DMS153 treated with DMSO at 0.1 percent for 48 hours (cell line): ENCODE data around the gene FAF1.
"Not testable (repeated sequence)": the region's sequence is repeated elsewhere in the genome, so short reads cannot be mapped to it uniquely, and the experiment has no call there.

Source experiments
- DNase-seq: peaks from one replicate; lab custom pipeline; 2025; ENCODE audit not compliant: unreplicated experiment; lab: John Stamatoyannopoulos, UW

Gene FAF1

DNA sequence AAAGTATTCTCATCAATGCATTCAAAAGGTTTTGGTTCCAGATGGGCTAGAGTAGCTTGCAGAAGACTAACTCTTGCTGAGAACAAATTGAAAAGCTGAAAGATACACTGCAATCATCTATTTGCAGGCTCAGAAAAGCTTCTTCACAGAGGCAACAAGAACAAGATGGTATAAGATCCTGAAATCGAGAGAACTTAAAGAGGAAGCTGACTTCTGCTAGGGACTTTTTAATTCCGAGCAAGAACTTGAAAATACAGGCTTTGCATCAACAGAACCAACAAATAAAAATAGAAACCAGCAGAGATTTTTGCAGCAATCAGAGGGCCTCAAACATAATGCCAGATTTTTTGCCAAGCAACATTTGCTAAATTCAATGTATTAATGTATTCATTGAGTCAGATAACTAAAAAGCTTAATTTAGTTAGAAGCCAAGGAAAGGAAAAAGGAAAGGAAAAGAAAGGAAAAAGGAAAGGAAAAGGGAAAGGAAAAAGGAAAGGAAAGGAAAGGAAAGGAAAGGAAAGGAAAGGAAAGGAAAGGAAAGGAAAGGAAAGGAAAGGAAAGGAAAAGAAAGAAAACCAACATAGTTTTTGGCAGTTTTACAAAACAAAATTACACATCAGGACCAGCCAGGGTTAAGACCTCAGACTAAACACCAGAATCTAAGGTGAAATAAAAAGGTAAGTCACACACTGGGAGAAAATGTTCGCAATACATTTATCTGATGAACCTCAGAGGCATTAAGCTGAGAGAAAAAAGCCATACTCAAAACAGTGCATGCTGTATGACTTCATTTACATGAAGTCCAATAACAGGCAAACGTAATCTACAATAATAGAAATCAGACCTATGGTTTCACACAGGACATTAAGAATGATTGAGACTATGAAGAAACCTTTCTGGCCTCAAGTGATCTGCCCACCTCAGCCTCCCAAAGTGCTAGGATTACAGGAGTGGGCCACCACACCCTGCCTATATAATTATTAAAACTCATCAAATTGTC is 42.6 kb downstream of the FAF1 start:
- no peak for DNase-seq

DNA sequence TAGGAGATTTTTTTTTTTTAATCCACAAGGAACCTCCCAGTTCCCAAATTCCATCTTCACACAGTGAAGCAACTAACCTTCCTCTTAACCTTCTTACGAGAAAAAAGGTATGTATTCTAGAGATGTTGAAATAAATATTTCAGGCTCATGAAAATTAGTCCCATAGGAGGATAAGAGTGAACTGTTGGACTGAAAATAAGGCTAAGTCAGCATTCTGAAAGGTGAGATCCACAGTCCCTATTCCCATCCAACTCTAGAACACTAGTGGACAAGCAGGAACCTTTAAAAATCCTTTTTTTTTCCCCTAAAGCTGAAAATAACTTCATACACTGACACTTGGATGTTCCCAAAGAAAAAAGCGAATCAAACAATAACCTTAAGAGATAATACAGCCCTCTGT is 44.4 kb downstream of the FAF1 start:
- no peak for DNase-seq

DNA sequence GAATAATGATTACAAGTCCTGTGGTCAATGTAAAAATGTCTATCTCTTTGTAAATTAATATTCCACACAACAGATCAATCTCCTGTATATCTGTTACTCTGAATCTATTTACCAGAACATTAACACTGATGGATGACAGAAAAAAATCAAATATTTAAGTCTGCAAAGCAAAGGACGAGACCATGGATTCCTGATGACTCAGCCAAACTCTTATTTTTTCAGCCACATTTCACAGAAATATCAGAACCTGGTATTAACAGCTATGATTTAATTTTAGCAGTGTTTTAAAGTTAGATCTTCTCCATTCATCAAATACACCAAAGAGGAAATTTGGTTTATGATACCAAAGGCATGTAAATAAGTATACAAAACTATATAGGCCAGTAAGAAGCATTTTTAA is 46.1 kb downstream of the FAF1 start:
- no peak for DNase-seq

DNA sequence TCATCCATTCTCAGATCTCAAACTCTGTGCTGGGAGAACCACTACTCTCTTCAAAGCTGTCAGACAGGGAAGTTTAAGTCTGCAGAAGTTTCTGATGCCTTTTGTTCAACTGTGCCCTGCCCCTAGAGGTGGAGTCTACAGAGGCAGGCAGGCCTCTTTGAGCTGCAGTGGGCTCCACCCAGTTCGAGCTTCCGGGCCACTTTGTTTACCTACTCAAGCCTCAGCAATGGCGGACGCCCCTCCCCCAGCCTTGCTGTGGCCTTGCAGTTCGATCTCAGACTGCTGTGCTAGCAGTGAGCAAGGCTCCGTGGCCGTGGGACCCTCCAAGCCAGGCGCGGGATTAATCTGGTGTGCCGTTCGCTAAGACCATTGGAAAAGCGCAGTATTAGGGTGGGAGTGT is 49.7 kb downstream of the FAF1 start:
- not testable (repeated sequence) for DNase-seq

DNA sequence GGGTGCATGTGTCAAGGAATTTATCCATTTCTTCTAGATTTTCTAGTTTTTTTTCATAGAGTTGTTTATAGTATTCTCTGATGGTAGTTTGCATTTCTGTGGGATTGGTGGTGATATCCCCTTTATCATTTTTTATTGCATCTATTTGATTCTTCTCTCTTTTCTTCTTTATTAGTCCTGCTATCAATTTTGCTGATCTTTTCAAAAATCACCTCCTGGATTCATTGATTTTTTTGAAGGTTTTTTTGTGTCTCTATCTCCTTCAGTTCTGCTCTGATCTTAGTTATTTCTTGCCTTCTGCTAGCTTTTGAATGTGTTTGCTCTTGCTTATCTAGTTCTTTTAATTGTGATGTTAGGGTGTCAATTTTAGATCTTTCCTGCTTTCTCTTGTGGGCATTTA is 52.5 kb downstream of the FAF1 start:
- DNase-seq, result not testable (repeated sequence)

DNA sequence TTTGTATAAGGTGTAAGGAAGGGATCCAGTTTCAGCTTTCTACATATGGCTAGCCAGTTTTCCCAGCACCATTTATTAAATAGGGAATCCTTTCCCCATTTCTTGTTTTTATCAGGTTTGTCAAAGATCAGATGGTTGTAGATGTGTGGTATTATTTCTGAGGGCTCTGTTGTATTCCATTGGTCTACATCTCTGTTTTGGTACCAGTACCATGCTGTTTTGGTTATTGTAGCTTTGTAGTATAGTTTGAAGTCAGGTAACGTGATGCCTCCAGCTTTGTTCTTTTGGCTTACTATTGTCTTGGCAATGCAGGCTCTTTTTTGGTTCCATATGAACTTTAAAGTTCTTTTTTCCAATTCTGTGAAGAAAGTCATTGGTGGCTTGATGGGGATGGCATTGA is 54.0 kb downstream of the FAF1 start:
- DNase-seq, result not testable (repeated sequence)

DNA sequence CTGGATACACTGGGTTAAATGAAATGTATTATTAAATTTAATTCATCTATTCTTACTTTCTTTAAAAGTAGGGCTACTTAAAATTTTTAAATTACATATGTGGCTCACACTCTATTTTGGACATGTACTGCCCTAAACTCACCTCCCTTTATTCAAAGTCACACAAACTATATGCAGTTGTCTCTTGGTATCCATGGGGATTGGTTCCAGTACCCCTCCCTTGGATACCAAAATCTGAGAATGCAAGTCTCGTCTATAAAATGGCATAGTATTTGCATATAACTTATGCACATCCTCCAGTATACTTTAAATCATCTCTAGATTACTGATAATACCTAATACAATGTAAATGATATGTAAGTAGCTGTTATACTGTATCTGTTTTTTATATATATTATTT is 57.6 kb downstream of the FAF1 start:
- DNase-seq, result no peak

DNA sequence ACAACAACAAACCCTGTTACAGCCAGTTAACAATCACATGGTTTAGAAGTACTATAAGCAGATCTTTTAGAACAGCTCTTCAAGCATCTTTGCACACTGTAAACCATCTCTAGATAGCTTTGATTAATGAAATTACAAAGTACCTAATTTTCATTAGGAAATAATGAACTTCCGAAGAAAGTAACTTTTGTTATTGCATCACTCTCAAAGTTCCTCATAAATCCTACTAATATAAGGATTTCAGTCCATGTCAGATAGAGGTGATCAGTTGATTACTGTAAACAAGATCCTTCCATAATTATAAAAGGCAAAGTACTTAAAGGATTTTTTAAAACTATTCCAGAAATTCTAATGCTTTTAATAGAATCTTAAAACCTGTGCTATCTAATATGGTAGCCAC is 58.2 kb downstream of the FAF1 start:
- DNase-seq, result no peak

DNA sequence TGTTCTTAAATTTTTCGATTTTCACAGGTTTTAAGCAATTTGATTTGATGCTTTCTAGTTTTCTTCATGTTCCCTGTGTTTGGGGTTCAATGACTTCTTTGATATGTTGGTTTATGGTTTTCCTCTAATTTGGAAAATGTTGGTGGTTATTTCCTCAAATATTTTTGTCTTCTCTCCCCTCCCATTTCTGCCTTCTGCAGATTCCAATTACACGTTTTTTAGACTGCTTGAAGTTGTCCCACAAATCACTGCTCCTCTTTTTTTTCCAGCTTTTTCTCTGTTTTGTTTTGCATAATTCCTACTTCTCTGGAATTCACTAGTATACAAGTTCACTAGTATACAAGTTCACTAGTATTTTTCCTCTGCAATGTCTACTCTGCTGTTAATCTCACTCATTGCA is 61.3 kb downstream of the FAF1 start:
- no peak for DNase-seq

DNA sequence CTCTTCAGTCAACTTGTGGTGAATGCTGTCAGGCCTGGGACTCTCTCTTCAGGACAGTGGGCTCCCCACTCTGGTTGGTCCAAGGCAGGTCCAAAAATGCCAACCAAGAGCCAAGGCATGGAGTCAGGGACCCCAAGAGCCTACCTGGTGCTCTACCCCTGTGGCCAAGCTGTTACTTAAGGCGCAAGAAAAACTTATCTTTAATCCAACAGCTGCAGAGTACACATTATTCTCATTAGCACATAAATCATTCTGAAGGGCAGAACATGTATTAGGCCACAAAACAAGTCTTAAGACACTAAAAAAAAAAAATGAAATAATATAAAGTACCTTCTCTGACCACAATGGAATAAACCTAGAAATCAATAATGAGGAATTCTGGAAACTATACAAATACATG is 65.7 kb downstream of the FAF1 start:
- no peak for DNase-seq

DNA sequence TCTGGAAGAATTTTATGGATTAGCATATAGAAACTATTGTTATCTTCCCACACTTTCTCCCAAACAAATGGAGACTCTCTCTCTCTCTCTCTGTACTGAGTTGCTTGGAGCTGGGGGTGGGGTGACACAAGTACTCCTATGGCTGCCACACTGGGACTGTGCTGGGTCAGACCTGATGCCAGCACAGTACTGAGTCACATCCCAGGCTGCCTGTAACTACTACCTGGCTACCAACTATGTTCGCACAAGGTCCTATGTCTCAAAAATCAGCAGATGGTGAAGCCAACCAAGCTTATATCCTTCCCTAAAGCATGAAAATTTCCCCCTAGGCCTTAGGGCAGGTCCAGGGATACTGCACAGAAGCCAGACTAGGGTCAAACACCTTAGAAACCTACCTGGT is 66.6 kb downstream of the FAF1 start:
- no peak for DNase-seq

DNA sequence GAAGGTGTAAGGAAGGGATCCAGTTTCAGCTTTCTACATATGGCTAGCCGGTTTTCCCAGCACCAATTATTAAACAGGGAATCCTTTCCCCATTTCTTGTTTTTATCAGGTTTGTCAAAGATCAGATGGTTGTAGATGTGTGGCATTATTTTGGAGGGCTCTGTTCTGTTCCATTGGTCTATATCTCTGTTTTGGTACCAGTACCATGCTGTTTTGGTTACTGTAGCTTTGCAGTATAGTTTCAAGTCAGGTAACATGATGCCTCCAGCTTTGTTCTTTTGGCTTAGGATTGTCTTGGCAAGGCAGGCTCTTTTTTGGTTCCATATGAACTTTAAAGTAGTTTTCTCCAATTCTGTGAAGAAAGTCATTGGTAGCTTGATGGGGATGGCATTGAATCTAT is 72.5 kb downstream of the FAF1 start:
- not testable (repeated sequence) for DNase-seq

DNA sequence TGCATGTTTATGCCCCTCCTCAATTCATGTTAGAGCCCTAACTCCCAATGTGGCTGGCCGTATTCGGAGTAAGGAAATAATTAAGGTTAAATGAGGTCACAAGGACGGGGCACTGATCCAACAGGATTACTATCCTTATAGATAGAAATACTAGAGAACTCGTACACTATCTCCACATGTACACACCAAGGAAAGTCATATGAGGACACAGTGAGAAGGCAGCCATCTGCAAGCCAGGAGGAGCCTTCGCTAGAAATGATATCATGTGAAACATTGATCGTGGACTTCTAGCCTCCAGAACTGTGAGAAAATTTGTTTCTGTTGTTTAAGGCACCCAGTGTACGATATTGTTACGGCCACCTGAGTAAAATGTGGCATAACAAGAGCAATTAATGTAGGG is 79.7 kb downstream of the FAF1 start:
- DNase-seq, result no peak

DNA sequence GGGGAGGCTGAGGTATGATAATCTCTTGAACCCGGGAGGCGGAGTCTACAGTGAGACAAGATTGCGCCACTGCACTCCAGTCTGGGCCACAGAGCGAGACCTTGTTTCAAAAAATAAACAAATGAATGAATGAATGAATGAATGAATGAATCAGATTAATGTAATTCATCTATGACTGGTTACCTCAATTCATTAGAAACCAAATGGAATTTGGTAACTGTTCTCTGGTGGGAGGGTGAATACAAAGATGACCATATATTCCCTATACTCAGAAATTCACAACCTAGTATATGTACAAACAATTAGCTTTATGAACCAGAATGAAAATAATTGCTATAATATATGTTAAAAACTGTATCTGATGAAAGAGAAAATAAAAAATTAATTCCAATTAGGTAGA is 80.9 kb downstream of the FAF1 start:
- no peak for DNase-seq

DNA sequence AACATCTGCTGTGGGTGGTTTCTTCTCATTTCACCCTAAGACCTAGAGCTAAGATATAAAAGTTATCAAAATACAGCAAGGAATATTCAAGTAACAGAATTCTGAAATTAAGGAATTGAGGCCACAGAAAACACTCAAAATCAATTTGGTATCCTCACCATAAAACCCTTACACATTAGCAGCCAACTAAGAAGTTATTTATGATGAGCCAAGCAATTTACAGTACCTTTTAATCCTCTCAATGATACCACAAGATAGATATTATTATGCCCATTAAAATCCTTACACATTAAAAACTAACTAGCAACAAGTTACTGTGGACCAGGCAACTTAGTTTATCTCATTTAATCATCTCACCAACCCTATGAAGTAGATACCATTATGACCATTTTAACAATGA is 81.6 kb downstream of the FAF1 start:
- DNase-seq, result no peak

DNA sequence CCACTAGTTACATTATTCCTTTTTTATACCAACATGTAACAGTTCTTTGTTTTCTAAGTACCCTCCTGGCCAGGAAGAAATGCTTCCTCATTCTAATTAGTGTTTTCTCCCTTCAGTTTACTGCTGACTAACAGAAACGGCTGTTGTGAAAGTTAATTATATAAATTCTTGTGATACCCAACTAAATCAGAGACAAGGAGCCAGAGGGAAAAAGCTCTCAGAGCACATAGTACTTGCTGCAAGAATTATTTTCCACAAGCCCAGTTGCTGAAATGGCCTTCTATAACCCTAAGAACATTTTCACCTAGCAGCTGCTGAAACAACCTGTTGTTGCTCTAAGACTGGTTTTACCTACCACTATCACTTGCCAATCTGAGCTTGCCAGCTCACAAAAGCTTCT is 82.4 kb downstream of the FAF1 start:
- DNase-seq, result no peak

DNA sequence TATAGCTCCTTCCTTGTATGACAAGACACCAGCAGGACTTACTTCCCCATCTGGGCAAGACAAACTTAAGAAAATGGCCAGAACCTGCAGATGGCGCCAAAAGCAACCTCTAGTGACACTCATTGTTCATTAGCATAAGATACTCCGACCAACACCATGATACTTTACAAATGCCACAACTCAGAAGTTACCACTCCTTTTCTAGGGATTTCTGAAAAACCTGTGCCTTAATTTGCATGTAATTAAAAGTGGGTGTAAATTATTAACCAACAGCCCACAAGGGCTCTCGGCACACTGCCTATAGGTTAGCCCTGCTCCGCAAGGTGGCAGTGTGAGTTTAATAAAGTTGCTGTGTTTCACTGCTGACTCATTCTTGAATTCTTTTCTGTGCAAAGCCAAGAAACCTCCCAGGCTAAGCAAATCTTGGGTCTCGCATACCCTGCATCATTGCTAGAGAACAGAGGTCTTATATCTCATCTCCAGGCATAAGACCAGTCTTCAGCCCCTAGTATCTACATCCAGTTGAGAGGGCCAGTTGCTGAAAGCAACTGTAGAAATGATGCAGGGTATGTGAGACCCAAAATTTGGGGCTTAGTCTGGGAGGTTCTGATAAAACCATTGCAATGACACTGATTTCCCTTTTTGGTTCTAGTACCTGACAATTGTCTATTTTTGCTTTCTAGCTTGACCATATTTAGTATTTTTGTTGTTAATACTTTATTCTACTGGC is 86.4 kb downstream of the FAF1 start:
- DNase-seq, result no peak

DNA sequence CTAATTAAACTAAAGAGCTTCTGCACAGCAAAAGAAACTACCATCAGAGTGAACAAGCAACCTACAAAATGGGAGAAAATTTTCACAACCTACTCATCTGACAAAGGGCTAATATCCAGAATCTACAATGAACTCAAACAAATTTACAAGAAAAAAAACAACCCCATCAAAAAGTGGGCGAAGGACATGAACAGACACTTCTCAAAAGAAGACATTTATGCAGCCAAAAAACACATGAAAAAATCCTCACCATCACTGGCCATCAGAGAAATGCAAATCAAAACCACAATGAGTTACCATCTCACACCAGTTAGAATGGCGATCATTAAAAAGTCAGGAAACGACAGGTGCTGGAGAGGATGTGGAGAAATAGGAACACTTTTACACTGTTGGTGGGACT is 95.2 kb downstream of the FAF1 start:
- DNase-seq, result not testable (repeated sequence)

DNA sequence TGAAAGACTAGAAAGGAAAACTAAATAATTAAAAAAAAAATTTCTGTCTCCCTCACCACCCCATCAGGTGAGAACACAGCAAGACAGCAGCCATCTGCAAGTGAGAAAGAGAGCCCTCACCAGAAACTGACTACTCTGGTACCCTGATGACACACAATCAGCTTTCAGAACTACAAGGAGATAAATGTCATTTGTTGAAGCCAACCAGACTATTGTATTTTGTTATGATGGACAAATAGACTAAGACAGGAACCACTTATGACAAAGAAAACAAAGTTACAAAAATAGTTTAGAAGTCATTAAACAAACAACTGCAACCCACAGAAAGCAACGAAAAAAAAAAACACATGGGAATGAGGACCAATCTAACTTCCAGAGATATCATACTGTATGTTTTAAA is 98.3 kb downstream of the FAF1 start:
- no peak for DNase-seq

DNA sequence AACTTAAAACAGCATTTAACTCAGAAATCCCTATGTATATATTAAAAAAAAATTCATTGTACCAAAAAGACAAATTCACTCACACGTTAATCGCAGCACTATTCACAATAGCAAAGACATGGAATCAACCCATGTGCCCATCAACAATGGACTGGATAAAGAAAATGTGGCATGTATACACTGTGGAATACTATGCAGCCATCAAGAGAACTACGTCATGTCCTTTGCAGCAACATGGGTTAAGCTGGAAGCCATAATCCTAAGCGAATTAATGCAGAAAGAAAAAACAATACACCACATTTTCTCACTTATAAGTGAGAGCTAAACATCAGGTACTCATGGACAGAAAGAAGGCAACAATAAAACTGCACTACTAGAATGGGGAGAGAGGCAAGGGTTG is 99.4 kb downstream of the FAF1 start:
- DNase-seq, result no peak

DNA sequence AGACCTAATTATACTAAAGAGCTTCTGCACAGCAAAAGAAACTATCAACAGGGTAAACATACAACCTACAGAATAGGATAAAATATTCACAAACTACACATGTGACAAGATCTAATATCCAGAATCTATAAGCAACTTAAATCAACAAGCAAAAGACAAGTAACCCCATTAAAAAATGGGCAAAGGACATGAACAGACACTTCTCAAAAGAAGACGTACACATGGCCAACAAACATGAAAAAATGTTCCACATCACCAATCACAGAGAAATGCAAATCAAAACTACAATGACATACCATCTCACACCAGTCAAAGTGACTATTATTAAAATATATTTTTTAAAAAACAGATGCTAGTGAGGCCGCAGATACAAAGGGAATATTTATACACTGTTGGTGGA is 99.8 kb downstream of the FAF1 start:
- DNase-seq, result no peak

DNA sequence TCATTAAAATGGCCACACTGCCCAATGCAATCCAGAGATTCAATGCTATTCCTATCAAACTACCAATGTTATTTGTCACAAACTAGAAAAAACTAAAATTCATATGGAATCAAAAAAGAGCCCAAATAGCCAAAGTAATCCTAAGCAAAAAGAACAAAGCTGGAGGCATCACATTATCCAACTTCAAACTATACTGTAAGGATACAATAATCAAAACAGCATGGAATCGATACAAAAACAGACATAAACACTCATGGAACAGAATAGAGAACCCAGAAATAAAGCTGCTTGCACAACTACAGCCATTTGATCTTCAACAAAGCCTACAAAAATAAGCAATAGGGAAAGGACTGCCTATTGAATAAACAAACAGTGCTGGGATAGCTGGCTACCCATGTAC is 100.4 kb downstream of the FAF1 start:
- no peak for DNase-seq
